ENCODE measurements around the gene RCSD1. TPM values are rescaled to one million over a fixed set of nuclear protein-coding genes. Genes with fewer than 3 reads are reported as not detected.
A peak's percentile ranks its signal among the peaks of the same experiment; 100 is the strongest.

RCSD1 gene
- total RNA-seq, 2 donors from 2014 or later, result 33.6 to 38.7 TPM

- DNase-seq (no peak), ATAC-seq (no peak)
- intact Hi-C loops (cut with DNase I), result no loop called here
Measured at GRCh38 chr1:167659450-167659849, 29.4 kb downstream of the RCSD1 start.

- DNase-seq, result no peak
- intact Hi-C loops (cut with DNase I), result no loop called here
Measured at GRCh38 chr1:167659881-167660280, 29.8 kb downstream of the RCSD1 start.

GRCh38 chr1:167661527-167662426, 31.7 kb downstream of the RCSD1 start:
- intact Hi-C loops (cut with DNase I), result no loop called here
- DNase-seq (no peak), ATAC-seq (peak in 1 of 2 donors; percentile 33)

More at GRCh38 chr1:167659881-167660280, 29.8 kb downstream of the RCSD1 start:
- no peak for ATAC-seq

- ATAC-seq, result peak; percentile 43 to 89
- DNase-seq, result peak; percentile 53
- intact Hi-C loops (cut with DNase I), result no loop called here
Measured at GRCh38 chr1:167663002-167663772, 33.2 kb downstream of the RCSD1 start.

GRCh38 chr1:167665469-167665868, 35.4 kb downstream of the RCSD1 start:
- DNase-seq, result no peak
- no peak for ATAC-seq
- intact Hi-C loops (cut with DNase I), result no loop called here

GRCh38 chr1:167666416-167666815, 36.4 kb downstream of the RCSD1 start:
- intact Hi-C loops (cut with DNase I), result no loop called here
- ATAC-seq (peak in 1 of 2 donors; percentile 7), DNase-seq (peak; percentile 45)

- intact Hi-C loops (cut with DNase I), result no loop called here
- no peak for ATAC-seq
- DNase-seq, result no peak
Measured at GRCh38 chr1:167667536-167667935, 37.5 kb downstream of the RCSD1 start.

- intact Hi-C loops (cut with DNase I), result no loop called here
- DNase-seq (no peak), ATAC-seq (no peak)
Measured at GRCh38 chr1:167668108-167668507, 38.1 kb downstream of the RCSD1 start.

- no peak for DNase-seq
- intact Hi-C loops (cut with DNase I), result no loop called here
Measured at GRCh38 chr1:167669209-167670124, 39.4 kb downstream of the RCSD1 start.

GRCh38 chr1:167670563-167670962, 40.5 kb downstream of the RCSD1 start:
- intact Hi-C loops (cut with DNase I), result no loop called here
- DNase-seq (no peak), ATAC-seq (no peak)

More at GRCh38 chr1:167669209-167670124, 39.4 kb downstream of the RCSD1 start:
- peak; percentile 55 to 62 for ATAC-seq

- intact Hi-C loops (cut with DNase I), result no loop called here
- ATAC-seq (no peak), DNase-seq (no peak)
Measured at GRCh38 chr1:167671727-167672511, 41.9 kb downstream of the RCSD1 start.

GRCh38 chr1:167672831-167673230, 42.8 kb downstream of the RCSD1 start:
- intact Hi-C loops (cut with DNase I), result no loop called here
- no peak for ATAC-seq
- no peak for DNase-seq

- ATAC-seq (no peak), DNase-seq (no peak)
- intact Hi-C loops (cut with DNase I), result no loop called here
Measured at GRCh38 chr1:167673265-167673664, 43.2 kb downstream of the RCSD1 start.

- intact Hi-C loops (cut with DNase I), result no loop called here
- no peak for DNase-seq
- no peak for ATAC-seq
Measured at GRCh38 chr1:167674156-167674555, 44.1 kb downstream of the RCSD1 start.

- DNase-seq (no peak), ATAC-seq (no peak)
- intact Hi-C loops (cut with DNase I), result no loop called here
Measured at GRCh38 chr1:167675440-167675839, 45.4 kb downstream of the RCSD1 start.

GRCh38 chr1:167676205-167676915, 46.3 kb downstream of the RCSD1 start:
- DNase-seq, result no peak
- intact Hi-C loops (cut with DNase I), result no loop called here

GRCh38 chr1:167676916-167677848, 47.1 kb downstream of the RCSD1 start:
- ATAC-seq (no peak), DNase-seq (no peak)
- intact Hi-C loops (cut with DNase I), result no loop called here

More at GRCh38 chr1:167676205-167676915, 46.3 kb downstream of the RCSD1 start:
- no peak for ATAC-seq

Data from left cardiac atrium (tissue), 4 donors.